Measurements from ENCODE around the gene POMP. TPM values are rescaled to one million over a fixed set of nuclear protein-coding genes. Genes with fewer than 3 reads are reported as not detected.

POMP gene
- polyA plus RNA-seq, 1 of the 3 experiments (the other 2 are of a cell fraction): 37.1 TPM

- Histone ChIP-seq H3K27me3 (ENCODE audit: insufficient read depth) (no peaks in the 10 kb centered on the region; the same call in 1 of the 2 replicates), H3K4me2 (no peak overlapping the region), H3K9me3 (no peaks in the 10 kb centered on the region), H3F3A (replicated peaks; ENCODE audit: insufficient read depth) (no peaks in the 10 kb centered on the region), H3K9me2 (no peaks in the 10 kb centered on the region), H3K79me2 (ENCODE audit: insufficient read depth) (no peaks in the 10 kb centered on the region), H2AFZ (ENCODE audit: low read depth) (no peak overlapping the region), H3K4me3 (ENCODE audit: low read depth in 2 of 2, low read length in 1 of 2) (no peak overlapping the region), H3K27ac (ENCODE audit: low read depth in 2 of 2, low read length in 1 of 2) (no peak overlapping the region), H4K20me1 (ENCODE audit: insufficient read depth) (no peaks in the 10 kb centered on the region), H3K4me1 (ENCODE audit: control insufficient read depth in 1 of 2, insufficient read depth in 2 of 2, low read depth in 1 of 2, low read length in 1 of 2) (no peaks in the 10 kb centered on the region), H3K36me3 (replicated peaks in 1 of 2; ENCODE audit: control insufficient read depth in 1 of 2, insufficient read depth in 2 of 2, low read length in 1 of 2) (no peaks in the 10 kb centered on the region), H3K9ac (no peak overlapping the region)
- ChIA-PET POLR2A (no interaction called here), CTCF (no interaction called here)
- 63% methylated on average over 12 of the region's 15 CpGs for WGBS (ENCODE audit: low lambda C conversion rate)
- TF ChIP-seq NFIC (IDR thresholded peaks at IDR 0.05; ENCODE audit: borderline replicate concordance) (no peak), YY1 (IDR thresholded peaks at IDR 0.05; ENCODE audit: low read depth) (no peak), EP300 (IDR thresholded peaks at IDR 0.05; ENCODE audit: borderline replicate concordance in 1 of 2, low read depth in 1 of 2, low read length in 1 of 2) (no peak), FOSL2 (IDR thresholded peaks at IDR 0.05; ENCODE audit: borderline replicate concordance, low read depth) (no peak), POLR2AphosphoS5 (IDR thresholded peaks at IDR 0.05; ENCODE audit: low read depth, low read length) (no peak), GATA2 (CRISPR knock-in tag; IDR thresholded peaks at IDR 0.05) (no peak), CTCF (IDR thresholded peaks at IDR 0.05) (no peak), SIN3A (IDR thresholded peaks at IDR 0.05; ENCODE audit: borderline replicate concordance, low read depth, low read length) (no peak), MEF2A (IDR thresholded peaks at IDR 0.05; ENCODE audit: borderline replicate concordance, low read depth) (no peak), PBX3 (IDR thresholded peaks at IDR 0.05) (no peak), JUND (IDR thresholded peaks at IDR 0.05) (no peak), GABPA (IDR thresholded peaks at IDR 0.05; ENCODE audit: low read depth) (no peak), RAD21 (IDR thresholded peaks at IDR 0.05; ENCODE audit: low read length) (no peak)
- TF ChIP-seq, protein P1, sequence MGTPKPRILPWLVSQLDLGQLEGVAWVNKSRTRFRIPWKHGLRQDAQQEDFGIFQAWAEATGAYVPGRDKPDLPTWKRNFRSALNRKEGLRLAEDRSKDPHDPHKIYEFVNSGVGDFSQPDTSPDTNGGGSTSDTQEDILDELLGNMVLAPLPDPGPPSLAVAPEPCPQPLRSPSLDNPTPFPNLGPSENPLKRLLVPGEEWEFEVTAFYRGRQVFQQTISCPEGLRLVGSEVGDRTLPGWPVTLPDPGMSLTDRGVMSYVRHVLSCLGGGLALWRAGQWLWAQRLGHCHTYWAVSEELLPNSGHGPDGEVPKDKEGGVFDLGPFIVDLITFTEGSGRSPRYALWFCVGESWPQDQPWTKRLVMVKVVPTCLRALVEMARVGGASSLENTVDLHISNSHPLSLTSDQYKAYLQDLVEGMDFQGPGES (IDR thresholded peaks at IDR 0.05; ENCODE audit: low read depth, low read length): no peak
- TF ChIP-seq, protein P2, sequence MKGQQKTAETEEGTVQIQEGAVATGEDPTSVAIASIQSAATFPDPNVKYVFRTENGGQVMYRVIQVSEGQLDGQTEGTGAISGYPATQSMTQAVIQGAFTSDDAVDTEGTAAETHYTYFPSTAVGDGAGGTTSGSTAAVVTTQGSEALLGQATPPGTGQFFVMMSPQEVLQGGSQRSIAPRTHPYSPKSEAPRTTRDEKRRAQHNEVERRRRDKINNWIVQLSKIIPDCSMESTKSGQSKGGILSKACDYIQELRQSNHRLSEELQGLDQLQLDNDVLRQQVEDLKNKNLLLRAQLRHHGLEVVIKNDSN (IDR thresholded peaks at IDR 0.05; ENCODE audit: borderline replicate concordance, low read depth): no peak
- DNase-seq: no peak
These were observed 34.9 kb upstream of the POMP start for GRCh38 chr13:28623782-28624706.

Measured in SK-N-SH (cell line).